T47D (cell line): ENCODE data around the gene CCDC183.
"Not testable (repeated sequence)": the region's sequence is repeated elsewhere in the genome, so short reads cannot be mapped to it uniquely, and the experiment has no call there.

Experiments
- DNase-seq, 2 experiments: peaks; one replicate each; pipeline versions ENCODE4 v3.0.0 to v3.0.0-alpha.2; 2011 to 2012; ENCODE audit warnings: low read depth in 1 of 2, low spot score in 1 of 2
- JUND ChIP-seq: IDR thresholded peaks from 2 replicates; pipeline ENCODE4 v1.6.1; 2012; ENCODE audit warnings: low read depth
- in situ Hi-C: cut with HindIII; loops from 2 replicates; pipeline ENCODE4 v1.10.0; 2016; ENCODE audit warnings: low sequenced_read_pairs, low pct_unique_long_range_greater_than_20kb

CCDC183 gene

GRCh38 chr9:136829412-136829811 lies 33.3 kb downstream of the CCDC183 start:
- in situ Hi-C loops = no loop called here
- TF ChIP-seq JUND = no peak
- no peak for DNase-seq

GRCh38 chr9:136829981-136830885 lies 34.1 kb downstream of the CCDC183 start:
- in situ Hi-C loops = no loop called here
- no peak for DNase-seq
- no peak for TF ChIP-seq JUND

- no peak for DNase-seq
- in situ Hi-C loops = no loop called here
- no peak for TF ChIP-seq JUND
These were observed 35.0 kb downstream of the CCDC183 start for GRCh38 chr9:136831002-136831719.

- no peak for DNase-seq
- no peak for TF ChIP-seq JUND
- in situ Hi-C loops = no loop called here
These were observed 35.6 kb downstream of the CCDC183 start for GRCh38 chr9:136831720-136832104.

- in situ Hi-C loops = no loop called here
- DNase-seq = no peak
- TF ChIP-seq JUND = no peak
These were observed 36.4 kb downstream of the CCDC183 start for GRCh38 chr9:136832581-136832980.

- in situ Hi-C loops = not testable (repeated sequence)
These were observed 37.4 kb downstream of the CCDC183 start for GRCh38 chr9:136833381-136834048.

GRCh38 chr9:136835162-136835931 lies 39.2 kb downstream of the CCDC183 start:
- in situ Hi-C loops = no loop called here
- no peak for TF ChIP-seq JUND
- DNase-seq = no peak

More at GRCh38 chr9:136833381-136834048, 37.4 kb downstream of the CCDC183 start:
- DNase-seq = not testable (repeated sequence)

GRCh38 chr9:136835932-136836904 lies 40.1 kb downstream of the CCDC183 start:
- in situ Hi-C loops = no loop called here
- DNase-seq = no peak
- TF ChIP-seq JUND = no peak

- TF ChIP-seq JUND = no peak
- in situ Hi-C loops = no loop called here
- no peak for DNase-seq
These were observed 41.2 kb downstream of the CCDC183 start for GRCh38 chr9:136837146-136837855.

- in situ Hi-C loops = not testable (repeated sequence)
These were observed 41.7 kb downstream of the CCDC183 start for GRCh38 chr9:136837856-136838277.

More at GRCh38 chr9:136837856-136838277, 41.7 kb downstream of the CCDC183 start:
- not testable (repeated sequence) for DNase-seq
